ENCODE data around the gene UROC1.

- TF ChIP-seq POLR2A (IDR thresholded peaks at IDR 0.05) (no peak), CTCF (IDR thresholded peaks at IDR 0.05) (no peak)
Observed at GRCh38 chr3:126450219-126450618, 67.4 kb downstream of the UROC1 start.

All from body of pancreas (tissue), 4 donors.